NCI-H2171 (cell line): Measurements from ENCODE around the gene NR2E1.

Source experiments
- DNase-seq: peaks from one replicate; lab custom pipeline; 2025; lab: John Stamatoyannopoulos, UW

Gene NR2E1

GRCh38 chr6:108171291-108171917 lies 5.6 kb downstream of the NR2E1 start:
- no peak for DNase-seq

GRCh38 chr6:108171918-108172516 lies 6.2 kb downstream of the NR2E1 start:
- DNase-seq, result no peak

GRCh38 chr6:108174371-108175175 lies 8.8 kb downstream of the NR2E1 start:
- no peak for DNase-seq

- no peak for DNase-seq
Observed at GRCh38 chr6:108175176-108175591, 9.4 kb downstream of the NR2E1 start.

GRCh38 chr6:108175592-108176279 lies 9.9 kb downstream of the NR2E1 start:
- no peak for DNase-seq

- DNase-seq, result no peak
Observed at GRCh38 chr6:108176281-108177089, 10.7 kb downstream of the NR2E1 start.

- no peak for DNase-seq
Observed at GRCh38 chr6:108179741-108180140, 13.9 kb downstream of the NR2E1 start.

GRCh38 chr6:108180266-108180665 lies 14.4 kb downstream of the NR2E1 start:
- DNase-seq, result no peak

GRCh38 chr6:108180776-108181175 lies 15.0 kb downstream of the NR2E1 start:
- no peak for DNase-seq

GRCh38 chr6:108186226-108186625 lies 20.4 kb downstream of the NR2E1 start:
- no peak for DNase-seq

GRCh38 chr6:108187519-108187918 lies 21.7 kb downstream of the NR2E1 start:
- no peak for DNase-seq

GRCh38 chr6:108193131-108193530 lies 27.3 kb downstream of the NR2E1 start:
- no peak for DNase-seq

- DNase-seq, result no peak
Observed at GRCh38 chr6:108193835-108194234, 28.0 kb downstream of the NR2E1 start.

- no peak for DNase-seq
Observed at GRCh38 chr6:108194503-108194902, 28.7 kb downstream of the NR2E1 start.

GRCh38 chr6:108195209-108195608 lies 29.4 kb downstream of the NR2E1 start:
- DNase-seq, result no peak

GRCh38 chr6:108198761-108199498 lies 33.1 kb downstream of the NR2E1 start:
- DNase-seq, result no peak

GRCh38 chr6:108200186-108200585 lies 34.4 kb downstream of the NR2E1 start:
- no peak for DNase-seq

- DNase-seq, result no peak
Observed at GRCh38 chr6:108200631-108201030, 34.8 kb downstream of the NR2E1 start.

GRCh38 chr6:108203189-108204112 lies 37.6 kb downstream of the NR2E1 start:
- no peak for DNase-seq

- no peak for DNase-seq
Observed at GRCh38 chr6:108207013-108207412, 41.2 kb downstream of the NR2E1 start.
